Loucy (cell line): ENCODE measurements around the gene BRIP1.

Experiments
- H2AFZ ChIP-seq: fragments of 200-600 bp; sonication (generic); 2 replicates; pipeline ENCODE4 v1.6.0; 2016; ENCODE audit warnings: antibody characterized with exemption, mild to moderate bottlenecking, low read length, moderate library complexity
- H3F3A ChIP-seq: fragments of 200-600 bp; 2 replicates; pipeline ENCODE4 v1.6.0; 2016; ENCODE audit warnings: antibody characterized with exemption, low read depth, mild to moderate bottlenecking
- H3K27me3 ChIP-seq: fragments of 200-600 bp; sonication (generic); 2 replicates; pipeline ENCODE4 v1.6.1; 2014; ENCODE audit warnings: low read length, mild to moderate bottlenecking; ENCODE audit not compliant: insufficient read depth, poor library complexity, severe bottlenecking
- H3K36me3 ChIP-seq: fragments of 200-600 bp; sonication (generic); 2 replicates; pipeline ENCODE4 v1.6.1; 2016; ENCODE audit warnings: low read length; ENCODE audit not compliant: insufficient read depth
- H3K4me1 ChIP-seq: fragments of 200-600 bp; sonication (generic); 2 replicates; pipeline ENCODE4 v1.5.1; 2014; ENCODE audit warnings: low read length, mild to moderate bottlenecking; ENCODE audit not compliant: insufficient read depth, poor library complexity, severe bottlenecking
- H3K4me2 ChIP-seq: fragments of 200-600 bp; sonication (generic); 2 replicates; pipeline ENCODE4 v1.6.0; 2014; ENCODE audit warnings: antibody characterized with exemption, low read length, low read depth, mild to moderate bottlenecking; ENCODE audit not compliant: poor library complexity, severe bottlenecking
- H3K4me3 ChIP-seq: fragments of 200-600 bp; sonication (generic); 2 replicates; pipeline ENCODE4 v1.5.1; 2014; ENCODE audit warnings: low read length, mild to moderate bottlenecking, mixed read lengths; ENCODE audit not compliant: poor library complexity, severe bottlenecking
- H3K79me2 ChIP-seq: fragments of 200-600 bp; sonication (generic); 2 replicates; pipeline ENCODE4 v1.6.1; 2014; ENCODE audit warnings: low read length; ENCODE audit not compliant: insufficient read depth
- H3K9ac ChIP-seq: fragments of 200-600 bp; sonication (generic); 2 replicates; pipeline ENCODE4 v1.6.0; 2014; ENCODE audit warnings: mild to moderate bottlenecking, low read depth, low read length, moderate library complexity; ENCODE audit not compliant: poor library complexity, severe bottlenecking
- H3K9me2 ChIP-seq: fragments of 200-600 bp; sonication (generic); replicated peaks from 2 replicates; pipeline ENCODE4 v1.6.1; 2016; ENCODE audit warnings: low read depth, low read length, mixed read lengths
- H3K9me3 ChIP-seq: fragments of 200-600 bp; sonication (generic); 2 replicates; pipeline ENCODE4 v1.6.1; 2014; ENCODE audit warnings: mild to moderate bottlenecking, antibody characterized with exemption, low read length, low read depth; ENCODE audit not compliant: insufficient read depth
- H4K20me1 ChIP-seq: fragments of 200-600 bp; sonication (generic); 2 replicates; pipeline ENCODE4 v1.6.0; 2014; ENCODE audit warnings: antibody characterized with exemption, low read length, mild to moderate bottlenecking; ENCODE audit not compliant: insufficient read depth, poor library complexity, severe bottlenecking
- CTCF ChIP-seq: fragments of 200-600 bp; sonication (generic); conservative IDR thresholded peaks from 2 replicates; pipeline ENCODE4 v1.5.1; 2014; ENCODE audit warnings: mild to moderate bottlenecking, antibody characterized with exemption, low read length
- EZH2phosphoT487 ChIP-seq: fragments of 200-600 bp; IDR thresholded peaks from 2 replicates; pipeline ENCODE4 v1.6.1; 2018; ENCODE audit warnings: antibody characterized with exemption, mild to moderate bottlenecking, moderate library complexity, borderline replicate concordance

The BRIP1 gene

DNA sequence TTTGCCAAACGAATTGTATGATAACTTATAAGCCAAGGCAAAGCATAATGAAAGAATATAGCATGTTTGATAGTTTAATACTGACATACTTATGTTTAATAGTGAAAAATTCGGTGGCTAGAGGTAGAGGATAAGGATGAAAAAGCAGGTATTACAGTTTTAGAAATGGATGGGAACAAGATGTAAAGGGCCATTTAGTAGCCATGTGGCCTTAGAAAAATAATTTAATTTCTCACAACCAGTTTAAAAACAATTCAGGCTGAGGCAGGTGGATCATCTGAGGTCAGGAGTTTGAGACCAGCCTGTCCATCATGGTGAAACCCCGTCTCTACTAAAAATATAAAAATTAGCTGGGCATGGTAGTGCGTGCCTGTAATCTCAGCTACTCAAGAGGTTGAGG lies 152.8 kb downstream of the BRIP1 start:
- Histone ChIP-seq H3K9me2 (no peaks in the 10 kb centered on the region), H3K27me3 (no peaks in the 10 kb centered on the region), H3K4me1 (no peaks in the 10 kb centered on the region), H3K4me2 (no peak overlapping the region), H3K36me3 (peaks cover 20% of the 10 kb centered on the region), H3K79me2 (no peaks in the 10 kb centered on the region), H3K9ac (no peak overlapping the region), H3K9me3 (no peaks in the 10 kb centered on the region), H2AFZ (no peak overlapping the region), H4K20me1 (no peaks in the 10 kb centered on the region), H3K4me3 (no peak overlapping the region), H3F3A (no peaks in the 10 kb centered on the region)
- TF ChIP-seq EZH2phosphoT487 = no peak
- no peak for TF ChIP-seq CTCF

DNA sequence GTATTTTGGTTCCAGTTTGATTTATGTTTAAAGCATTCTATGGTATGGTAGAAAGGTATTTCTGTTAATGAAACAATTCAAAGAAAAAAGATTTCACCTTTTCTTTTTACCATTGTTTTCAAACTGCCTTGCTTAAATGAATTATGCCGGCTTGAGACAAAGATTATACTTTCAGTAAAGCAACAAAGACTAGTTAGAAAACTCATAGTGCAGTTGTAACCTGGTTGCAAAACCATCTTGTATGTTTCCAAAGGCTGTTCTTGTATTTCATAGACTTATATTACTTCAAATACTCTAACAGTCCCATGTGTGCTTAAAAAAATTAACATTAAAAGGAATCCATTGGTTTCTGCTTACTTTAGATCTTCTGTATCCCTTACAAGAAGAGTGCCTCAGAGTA lies 153.8 kb downstream of the BRIP1 start:
- H3F3A ChIP-seq = no peaks in the 10 kb centered on the region
- no peaks in the 10 kb centered on the region for H3K9me2 ChIP-seq
- H3K9ac ChIP-seq = no peak overlapping the region
- H3K9me3 ChIP-seq = no peaks in the 10 kb centered on the region
- H2AFZ ChIP-seq = no peak overlapping the region
- H3K4me2 ChIP-seq = no peak overlapping the region
- H3K79me2 ChIP-seq = no peaks in the 10 kb centered on the region
- TF ChIP-seq CTCF = no peak
- no peak for TF ChIP-seq EZH2phosphoT487
- H3K4me3 ChIP-seq = no peak overlapping the region
- H4K20me1 ChIP-seq = no peaks in the 10 kb centered on the region
- no peaks in the 10 kb centered on the region for H3K4me1 ChIP-seq
- H3K27me3 ChIP-seq = no peaks in the 10 kb centered on the region
- H3K36me3 ChIP-seq = peaks cover 16% of the 10 kb centered on the region

DNA sequence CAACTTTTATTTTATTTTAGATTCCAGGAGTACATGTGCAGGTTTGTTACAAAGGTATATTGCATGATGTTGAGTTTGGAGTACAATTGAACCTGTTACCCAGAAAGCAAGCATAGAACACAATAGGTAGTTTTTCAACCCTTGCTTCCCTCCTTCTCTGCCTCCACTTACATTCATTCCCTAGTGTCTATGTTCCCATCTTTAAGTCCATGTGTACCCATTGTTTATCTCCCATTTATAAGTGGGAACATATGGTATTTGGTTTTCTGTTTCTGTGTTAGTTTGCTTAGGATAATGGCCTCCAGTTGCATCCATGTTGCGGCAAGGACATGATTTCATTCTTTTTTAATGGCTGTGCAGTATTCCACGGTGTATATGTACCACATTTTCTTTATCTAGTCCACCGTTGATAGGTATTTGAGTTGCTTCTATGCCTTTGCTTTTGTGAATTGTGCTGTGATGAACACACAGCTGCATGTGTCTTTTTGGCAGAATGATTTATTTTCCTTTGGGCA lies 158.3 kb downstream of the BRIP1 start:
- Histone ChIP-seq H3K36me3 (peaks cover 13% of the 10 kb centered on the region), H3K79me2 (no peaks in the 10 kb centered on the region)

More for the DNA sequence above, 158.3 kb downstream of the BRIP1 start:
- H2AFZ ChIP-seq = no peak overlapping the region
- H3K9me3 ChIP-seq = peaks cover 9% of the 10 kb centered on the region; the same call in 1 of the 2 replicates
- no peaks in the 10 kb centered on the region for H3F3A ChIP-seq
- H3K27me3 ChIP-seq = no peaks in the 10 kb centered on the region
- no peak for TF ChIP-seq EZH2phosphoT487
- no peak for TF ChIP-seq CTCF
- no peak overlapping the region for H3K4me2 ChIP-seq
- no peak overlapping the region for H3K9ac ChIP-seq
- H3K4me3 ChIP-seq = no peak overlapping the region
- no peaks in the 10 kb centered on the region for H3K4me1 ChIP-seq
- H3K9me2 ChIP-seq = no peaks in the 10 kb centered on the region
- no peaks in the 10 kb centered on the region for H4K20me1 ChIP-seq
